HEK293 (cell line): ENCODE measurements around the gene RNF222.
"Not testable (repeated sequence)": the region's sequence is repeated elsewhere in the genome, so short reads cannot be mapped to it uniquely, and the experiment has no call there.

ENCODE experiments used
- CTCF ChIA-PET: fragments of 350-600 bp; formaldehyde crosslinking; extraction: SDS; loops from one replicate; lab custom pipeline; 2021; ENCODE audit warnings: antibody characterized with exemption; lab: Yijun Ruan, JAX
- POLR2A ChIA-PET: fragments of 300-600 bp; formaldehyde crosslinking; extraction: SDS; loops from one replicate; lab custom pipeline; 2020; ENCODE audit warnings: antibody characterized with exemption, inconsistent platforms; lab: Yijun Ruan, JAX
- H3K27ac ChIP-seq: fragments of 200-500 bp; sonication (Bioruptor generic); 2 replicates; pipeline ENCODE4 v1.5.1; 2014; ENCODE audit warnings: low read depth, low read length, control low read depth, inconsistent platforms; ENCODE audit errors: extremely low read depth
- H3K36me3 ChIP-seq, 2 experiments: fragments of 200-500 bp in 1 of 2; sonication (Bioruptor generic) in 1 of 2; 1 replicate in 1 of 2; 2 replicates in 1 of 2; pipeline ENCODE4 v1.5.1; 2014 to 2017; ENCODE audit warnings: inconsistent platforms in 2 of 2, low read length in 2 of 2; ENCODE audit not compliant: control insufficient read depth in 2 of 2, insufficient read depth in 1 of 2
- H3K4me1 ChIP-seq: fragments of 200-500 bp; sonication (Bioruptor generic); 2 replicates; pipeline ENCODE4 v1.5.1; 2014; ENCODE audit warnings: mild to moderate bottlenecking, low read length, inconsistent platforms; ENCODE audit not compliant: control insufficient read depth, insufficient read depth
- H3K4me3 ChIP-seq: 2 replicates; pipeline ENCODE4 v1.5.1; 2011; ENCODE audit warnings: low read depth, mild to moderate bottlenecking, control low read depth, low read length, moderate library complexity
- H3K9me3 ChIP-seq: fragments of 200-500 bp; sonication (Bioruptor generic); 2 replicates; pipeline ENCODE4 v1.5.1; 2014; ENCODE audit warnings: low read depth, low read length, inconsistent platforms; ENCODE audit not compliant: control insufficient read depth, insufficient read depth
- ATF2 ChIP-seq: fragments of 450-650 bp; formaldehyde crosslinking; IDR thresholded peaks from 2 replicates; pipeline ENCODE4 v1.5.1; 2016; ENCODE audit warnings: missing biosample characterization, missing genetic modification characterization, low read depth
- EGR2 ChIP-seq: fragments of 450-650 bp; formaldehyde crosslinking; IDR thresholded peaks from 2 replicates; pipeline ENCODE4 v1.5.1; 2016; ENCODE audit warnings: low read depth, missing biosample characterization, missing genetic modification characterization
- GLI2 ChIP-seq: fragments of 450-650 bp; formaldehyde crosslinking; IDR thresholded peaks from 2 replicates; pipeline ENCODE4; 2017; ENCODE audit warnings: missing biosample characterization, missing genetic modification characterization, low read depth, borderline replicate concordance
- KLF9 ChIP-seq: fragments of 450-650 bp; formaldehyde crosslinking; IDR thresholded peaks from 2 replicates; pipeline ENCODE4 v1.5.1; 2016; ENCODE audit warnings: missing biosample characterization, missing genetic modification characterization, low read depth
- PRDM6 ChIP-seq: fragments of 450-650 bp; formaldehyde crosslinking; IDR thresholded peaks from 2 replicates; pipeline ENCODE4 v1.5.1; 2017; ENCODE audit warnings: missing biosample characterization, missing genetic modification characterization
- SALL2 ChIP-seq: fragments of 450-650 bp; formaldehyde crosslinking; IDR thresholded peaks from 2 replicates; pipeline ENCODE4 v1.5.0; 2017; ENCODE audit warnings: missing biosample characterization, mild to moderate bottlenecking, missing genetic modification characterization, borderline replicate concordance
- SCRT1 ChIP-seq: fragments of 450-650 bp; formaldehyde crosslinking; IDR thresholded peaks from 2 replicates; pipeline ENCODE4 v1.5.1; 2016; ENCODE audit warnings: missing biosample characterization, missing genetic modification characterization, borderline replicate concordance
- ZBTB17 ChIP-seq: fragments of 450-650 bp; formaldehyde crosslinking; IDR thresholded peaks from 2 replicates; pipeline ENCODE4 v1.5.1; 2016; ENCODE audit warnings: missing biosample characterization, missing genetic modification characterization
- ZBTB48 ChIP-seq: fragments of 450-650 bp; formaldehyde crosslinking; IDR thresholded peaks from 2 replicates; pipeline ENCODE4 v1.5.1; 2016; ENCODE audit warnings: missing biosample characterization, missing genetic modification characterization
- ZFHX2 ChIP-seq: fragments of 450-650 bp; formaldehyde crosslinking; conservative IDR thresholded peaks from 2 replicates; pipeline ENCODE4 v1.5.1; 2016; ENCODE audit warnings: missing biosample characterization, missing genetic modification characterization
- ZNF140 ChIP-seq: fragments of 450-650 bp; formaldehyde crosslinking; IDR thresholded peaks from 2 replicates; pipeline ENCODE4 v1.5.1; 2016; ENCODE audit warnings: missing biosample characterization, missing genetic modification characterization
- ZNF366 ChIP-seq: fragments of 450-650 bp; formaldehyde crosslinking; conservative IDR thresholded peaks from 2 replicates; pipeline ENCODE4 v1.5.1; 2016; ENCODE audit warnings: missing biosample characterization, missing genetic modification characterization
- ZNF544 ChIP-seq: fragments of 450-650 bp; formaldehyde crosslinking; IDR thresholded peaks from 2 replicates; pipeline ENCODE4 v1.5.0; 2017; ENCODE audit warnings: missing biosample characterization, missing genetic modification characterization
- ZNF629 ChIP-seq: fragments of 450-650 bp; formaldehyde crosslinking; IDR thresholded peaks from 2 replicates; pipeline ENCODE4 v1.5.1; 2017; ENCODE audit warnings: missing biosample characterization, missing genetic modification characterization
- ZNF677 ChIP-seq: fragments of 450-650 bp; IDR thresholded peaks from 2 replicates; pipeline ENCODE4 v1.5.0; 2018; ENCODE audit warnings: missing biosample characterization, mild to moderate bottlenecking, missing genetic modification characterization, moderate library complexity
- ZSCAN16 ChIP-seq: fragments of 450-650 bp; formaldehyde crosslinking; IDR thresholded peaks from 2 replicates; pipeline ENCODE4 v1.5.1; 2016; ENCODE audit warnings: missing biosample characterization, missing genetic modification characterization
- TF ChIP-seq, protein P1 (sequence below): fragments of 450-650 bp; formaldehyde crosslinking; IDR thresholded peaks from 2 replicates; pipeline ENCODE4 v1.5.1; 2016; ENCODE audit warnings: missing biosample characterization, missing genetic modification characterization
- TF ChIP-seq, protein P2 (sequence below): fragments of 450-650 bp; formaldehyde crosslinking; IDR thresholded peaks from 2 replicates; pipeline ENCODE4 v1.5.1; 2016; ENCODE audit warnings: missing biosample characterization, missing genetic modification characterization

Gene RNF222

GRCh38 chr17:8401107-8401506 lies 3.5 kb upstream of the RNF222 start:
- H3K27ac ChIP-seq: no peak overlapping the region
- ChIA-PET POLR2A (no interaction called here), CTCF (interaction anchor here (0.6 to 1.4 kb wide), 2 partner anchors 10 to 15 kb away, joined by 6 to 8 read pairs; no protein-coding TSS in a partner anchor)
- no peak overlapping the region for H3K4me3 ChIP-seq
- no peaks in the 10 kb centered on the region for H3K9me3 ChIP-seq
- no peaks in the 10 kb centered on the region for H3K36me3 ChIP-seq
- H3K4me1 ChIP-seq: no peaks in the 10 kb centered on the region
- TF ChIP-seq ZNF366 (tag by site-specific recombination) (peak; percentile 91), ZBTB17 (peak; percentile 74), SALL2 (tag by site-specific recombination) (no peak)

DNA sequence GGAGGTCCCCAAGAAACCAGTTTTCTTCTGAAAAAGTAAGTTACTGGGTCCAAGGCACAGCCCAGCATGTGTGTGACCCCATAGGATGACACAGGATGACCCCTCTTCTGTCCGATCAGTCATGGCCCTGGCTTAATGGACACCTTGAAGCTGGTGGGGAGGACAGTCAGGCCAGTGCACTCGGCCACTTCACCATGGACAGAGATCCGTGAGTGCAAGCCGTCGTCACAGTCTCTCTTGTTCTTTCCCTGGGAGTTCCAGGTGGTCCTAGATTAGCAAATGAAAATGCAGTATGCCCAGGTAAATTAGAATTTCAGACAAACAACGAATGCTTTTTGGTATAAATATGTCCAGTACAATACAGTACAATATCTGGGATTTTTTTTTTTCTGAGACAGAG lies 1.4 kb upstream of the RNF222 start:
- ChIA-PET POLR2A (no interaction called here), CTCF (interaction anchor here (0.6 to 0.9 kb wide), 2 partner anchors 11 to 13 kb away, joined by 3 to 4 read pairs; no protein-coding TSS in a partner anchor)
- no peaks in the 10 kb centered on the region for H3K9me3 ChIP-seq
- TF ChIP-seq, protein P1, sequence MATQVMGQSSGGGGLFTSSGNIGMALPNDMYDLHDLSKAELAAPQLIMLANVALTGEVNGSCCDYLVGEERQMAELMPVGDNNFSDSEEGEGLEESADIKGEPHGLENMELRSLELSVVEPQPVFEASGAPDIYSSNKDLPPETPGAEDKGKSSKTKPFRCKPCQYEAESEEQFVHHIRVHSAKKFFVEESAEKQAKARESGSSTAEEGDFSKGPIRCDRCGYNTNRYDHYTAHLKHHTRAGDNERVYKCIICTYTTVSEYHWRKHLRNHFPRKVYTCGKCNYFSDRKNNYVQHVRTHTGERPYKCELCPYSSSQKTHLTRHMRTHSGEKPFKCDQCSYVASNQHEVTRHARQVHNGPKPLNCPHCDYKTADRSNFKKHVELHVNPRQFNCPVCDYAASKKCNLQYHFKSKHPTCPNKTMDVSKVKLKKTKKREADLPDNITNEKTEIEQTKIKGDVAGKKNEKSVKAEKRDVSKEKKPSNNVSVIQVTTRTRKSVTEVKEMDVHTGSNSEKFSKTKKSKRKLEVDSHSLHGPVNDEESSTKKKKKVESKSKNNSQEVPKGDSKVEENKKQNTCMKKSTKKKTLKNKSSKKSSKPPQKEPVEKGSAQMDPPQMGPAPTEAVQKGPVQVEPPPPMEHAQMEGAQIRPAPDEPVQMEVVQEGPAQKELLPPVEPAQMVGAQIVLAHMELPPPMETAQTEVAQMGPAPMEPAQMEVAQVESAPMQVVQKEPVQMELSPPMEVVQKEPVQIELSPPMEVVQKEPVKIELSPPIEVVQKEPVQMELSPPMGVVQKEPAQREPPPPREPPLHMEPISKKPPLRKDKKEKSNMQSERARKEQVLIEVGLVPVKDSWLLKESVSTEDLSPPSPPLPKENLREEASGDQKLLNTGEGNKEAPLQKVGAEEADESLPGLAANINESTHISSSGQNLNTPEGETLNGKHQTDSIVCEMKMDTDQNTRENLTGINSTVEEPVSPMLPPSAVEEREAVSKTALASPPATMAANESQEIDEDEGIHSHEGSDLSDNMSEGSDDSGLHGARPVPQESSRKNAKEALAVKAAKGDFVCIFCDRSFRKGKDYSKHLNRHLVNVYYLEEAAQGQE: peak; percentile 71
- TF ChIP-seq ZNF677 (tag by site-specific recombination): no peak
- TF ChIP-seq KLF9: no peak
- no peaks in the 10 kb centered on the region for H3K36me3 ChIP-seq
- no peak overlapping the region for H3K27ac ChIP-seq
- H3K4me3 ChIP-seq: no peak overlapping the region
- H3K4me1 ChIP-seq: no peaks in the 10 kb centered on the region

GRCh38 chr17:8394497-8394896 lies 3.1 kb downstream of the RNF222 start:
- not testable (repeated sequence) for H3K36me3 ChIP-seq, H3K4me1 ChIP-seq, H3K4me3 ChIP-seq, H3K9me3 ChIP-seq, H3K27ac ChIP-seq
- ChIA-PET CTCF (interaction anchor here (0.5 to 2.5 kb wide), 3 partner anchors 11 to 18 kb away, joined by 3 to 12 read pairs (median 9); partner anchors contain the start of gene KRABD2), POLR2A (interaction anchor here (0.6 to 2.0 kb wide), 4 partner anchors 18 to 373 kb away, joined by 3 to 4 read pairs (median 3); partner anchors contain the start of genes KRABD2 and NDEL1)

DNA sequence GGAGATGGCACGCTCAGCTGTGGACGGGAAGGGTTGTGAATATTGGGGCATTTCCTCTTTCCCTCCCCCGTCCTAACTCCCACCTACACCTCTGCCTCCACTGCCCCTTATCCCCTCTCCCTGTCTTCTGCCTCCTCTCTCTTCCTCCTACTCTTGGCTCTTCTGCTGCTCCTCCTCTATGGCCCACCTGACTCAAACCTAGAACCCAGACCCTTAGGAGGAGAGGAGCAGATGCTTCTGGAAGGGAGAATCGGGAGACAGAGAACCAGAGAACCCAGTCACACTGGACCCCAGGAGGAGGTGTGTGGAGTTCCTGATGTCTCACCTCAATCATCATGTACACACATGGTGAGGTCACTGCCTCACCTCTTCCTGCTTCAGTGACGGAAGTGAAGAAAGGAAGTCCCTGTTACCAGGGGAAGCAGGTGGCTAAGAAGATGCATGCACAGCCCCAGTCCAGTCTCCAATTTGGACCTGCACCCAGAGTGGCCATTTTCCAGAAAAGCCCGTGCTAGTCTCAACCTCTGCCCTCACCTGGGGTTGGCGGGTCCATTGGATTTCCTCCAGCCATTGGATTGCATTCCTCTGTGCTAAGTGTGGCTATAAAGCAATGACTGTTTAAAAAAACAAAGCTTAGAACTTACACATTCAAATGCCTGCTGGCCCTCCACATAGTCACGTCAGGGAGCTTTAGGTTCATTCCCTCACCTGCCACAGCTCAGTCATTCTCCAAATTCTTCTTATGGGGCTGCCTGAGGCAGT lies 4.0 kb downstream of the RNF222 start:
- ChIA-PET CTCF (interaction anchor here (0.5 to 2.5 kb wide), 5 partner anchors 10 to 333 kb away, joined by 3 to 12 read pairs (median 6); partner anchors contain the start of gene KRABD2), POLR2A (interaction anchor here (0.6 to 2.0 kb wide), 4 partner anchors 10 to 557 kb away, joined by 3 to 4 read pairs (median 4); partner anchors contain the start of gene NDEL1)
- Histone ChIP-seq H3K4me3 (no peak overlapping the region), H3K27ac (no peak overlapping the region), H3K4me1 (no peaks in the 10 kb centered on the region), H3K9me3 (no peaks in the 10 kb centered on the region), H3K36me3 (no peaks in the 10 kb centered on the region)
- no peak for TF ChIP-seq ZNF544 (tag by site-specific recombination)
- peak; percentile 62 for TF ChIP-seq ZFHX2
- TF ChIP-seq, protein P2, sequence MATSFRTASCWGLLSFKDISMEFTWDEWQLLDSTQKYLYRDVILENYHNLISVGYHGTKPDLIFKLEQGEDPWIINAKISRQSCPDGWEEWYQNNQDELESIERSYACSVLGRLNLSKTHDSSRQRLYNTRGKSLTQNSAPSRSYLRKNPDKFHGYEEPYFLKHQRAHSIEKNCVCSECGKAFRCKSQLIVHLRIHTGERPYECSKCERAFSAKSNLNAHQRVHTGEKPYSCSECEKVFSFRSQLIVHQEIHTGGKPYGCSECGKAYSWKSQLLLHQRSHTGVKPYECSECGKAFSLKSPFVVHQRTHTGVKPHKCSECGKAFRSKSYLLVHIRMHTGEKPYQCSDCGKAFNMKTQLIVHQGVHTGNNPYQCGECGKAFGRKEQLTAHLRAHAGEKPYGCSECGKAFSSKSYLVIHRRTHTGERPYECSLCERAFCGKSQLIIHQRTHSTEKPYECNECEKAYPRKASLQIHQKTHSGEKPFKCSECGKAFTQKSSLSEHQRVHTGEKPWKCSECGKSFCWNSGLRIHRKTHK (tag by site-specific recombination): no peak
- no peak for TF ChIP-seq PRDM6 (tag by site-specific recombination)
- TF ChIP-seq ATF2 (tag by site-specific recombination): no peak
- no peak for TF ChIP-seq GLI2 (tag by site-specific recombination)
- TF ChIP-seq ZNF140: no peak
- TF ChIP-seq ZNF629 (tag by site-specific recombination): 0 out of 2 replicates have a peak, but pooled peaks have one; percentile 19
- TF ChIP-seq ZBTB48 (tag by site-specific recombination): no peak
- no peak for TF ChIP-seq ZSCAN16
- TF ChIP-seq SCRT1 (tag by site-specific recombination): no peak
- TF ChIP-seq EGR2 (tag by site-specific recombination): peak; percentile 65
